DMS79 (cell line): ENCODE results near the gene HRH1.

Experiments used
- DNase-seq: peaks from one replicate; lab custom pipeline; 2025; lab: John Stamatoyannopoulos, UW

HRH1 gene

DNA sequence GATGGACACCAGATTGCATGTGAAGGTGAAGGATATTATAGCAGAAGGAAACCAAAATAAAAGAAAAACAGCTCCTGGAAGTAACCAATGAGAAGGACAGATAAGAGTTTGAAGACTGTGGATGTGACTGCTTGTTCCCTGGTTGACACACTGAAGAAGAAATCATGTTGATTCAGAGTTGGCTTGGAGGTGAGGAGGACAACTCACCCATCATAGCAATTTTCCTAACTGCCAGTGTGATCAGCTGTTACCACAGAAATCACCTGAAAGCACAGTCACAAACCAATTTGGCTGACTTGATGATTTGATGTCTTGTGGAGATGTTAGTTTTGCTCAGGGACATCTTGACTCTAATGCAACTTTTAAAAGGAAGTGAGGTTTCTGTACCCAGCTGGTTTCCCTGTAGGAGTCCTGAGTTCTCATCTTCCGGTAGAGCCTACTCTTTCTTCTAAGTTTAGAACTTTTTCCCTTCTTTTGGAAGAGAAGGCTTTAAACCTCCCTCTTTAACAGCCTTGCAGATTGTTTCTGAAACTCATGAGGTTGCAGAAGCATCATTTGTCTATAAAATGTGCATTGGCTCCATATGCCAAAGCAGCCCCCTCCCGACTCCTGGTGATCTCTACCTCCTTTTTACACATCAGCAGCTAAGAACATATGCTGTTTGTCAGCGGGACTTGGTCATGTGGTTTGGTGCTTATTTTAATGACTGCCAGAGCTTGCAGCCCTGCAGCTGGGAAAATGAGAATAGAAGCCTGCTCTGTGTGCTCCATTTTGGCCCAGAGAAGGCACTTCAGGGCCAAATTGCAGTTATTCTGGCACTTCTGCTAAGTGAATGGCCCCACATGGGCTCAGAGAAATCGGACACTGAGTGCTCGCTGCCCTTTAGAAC, 128.2 kb downstream of the HRH1 start:
- DNase-seq: no peak

DNA sequence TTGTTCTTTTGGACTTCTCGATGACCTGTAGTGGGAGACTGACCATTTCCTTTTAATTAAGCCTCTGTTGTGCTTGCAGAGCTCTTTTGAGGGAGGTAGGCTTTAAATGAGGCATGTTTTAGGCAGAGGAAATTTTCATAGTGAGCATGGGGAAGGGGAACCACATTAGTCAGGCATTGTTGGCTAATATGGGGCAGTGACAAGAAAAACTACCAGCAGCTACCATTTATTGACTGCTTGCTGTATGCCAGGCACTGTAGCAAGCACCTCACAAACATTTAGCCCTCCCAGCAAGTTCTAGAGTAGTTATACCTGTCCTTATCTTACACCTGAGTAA, 128.8 kb downstream of the HRH1 start:
- DNase-seq: no peak

GRCh38 chr3:11284011-11284410, 129.7 kb downstream of the HRH1 start:
- no peak for DNase-seq

GRCh38 chr3:11285471-11285870, 131.2 kb downstream of the HRH1 start:
- no peak for DNase-seq

DNA sequence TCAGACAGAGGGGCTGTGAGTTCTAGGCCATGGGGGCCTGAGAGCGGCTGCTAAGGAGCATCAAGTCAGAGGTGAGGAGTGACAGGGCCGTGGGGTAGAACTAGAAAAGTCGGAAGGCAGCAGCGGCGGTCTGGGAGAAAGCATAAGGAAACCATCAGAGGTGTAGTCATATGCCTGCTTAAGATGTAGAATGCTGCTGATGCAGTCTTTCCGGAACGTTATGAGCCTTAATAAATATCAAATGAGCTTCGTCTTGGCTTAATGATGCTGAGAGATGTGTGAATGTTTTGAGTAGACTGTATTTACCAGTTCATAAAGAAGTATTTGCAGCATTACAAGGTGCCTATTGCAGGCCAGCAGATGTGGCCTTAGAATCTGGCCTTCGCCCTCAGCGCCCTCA, 133.1 kb downstream of the HRH1 start:
- no peak for DNase-seq

- no peak for DNase-seq
These were observed 133.8 kb downstream of the HRH1 start for GRCh38 chr3:11288021-11288491.

DNA sequence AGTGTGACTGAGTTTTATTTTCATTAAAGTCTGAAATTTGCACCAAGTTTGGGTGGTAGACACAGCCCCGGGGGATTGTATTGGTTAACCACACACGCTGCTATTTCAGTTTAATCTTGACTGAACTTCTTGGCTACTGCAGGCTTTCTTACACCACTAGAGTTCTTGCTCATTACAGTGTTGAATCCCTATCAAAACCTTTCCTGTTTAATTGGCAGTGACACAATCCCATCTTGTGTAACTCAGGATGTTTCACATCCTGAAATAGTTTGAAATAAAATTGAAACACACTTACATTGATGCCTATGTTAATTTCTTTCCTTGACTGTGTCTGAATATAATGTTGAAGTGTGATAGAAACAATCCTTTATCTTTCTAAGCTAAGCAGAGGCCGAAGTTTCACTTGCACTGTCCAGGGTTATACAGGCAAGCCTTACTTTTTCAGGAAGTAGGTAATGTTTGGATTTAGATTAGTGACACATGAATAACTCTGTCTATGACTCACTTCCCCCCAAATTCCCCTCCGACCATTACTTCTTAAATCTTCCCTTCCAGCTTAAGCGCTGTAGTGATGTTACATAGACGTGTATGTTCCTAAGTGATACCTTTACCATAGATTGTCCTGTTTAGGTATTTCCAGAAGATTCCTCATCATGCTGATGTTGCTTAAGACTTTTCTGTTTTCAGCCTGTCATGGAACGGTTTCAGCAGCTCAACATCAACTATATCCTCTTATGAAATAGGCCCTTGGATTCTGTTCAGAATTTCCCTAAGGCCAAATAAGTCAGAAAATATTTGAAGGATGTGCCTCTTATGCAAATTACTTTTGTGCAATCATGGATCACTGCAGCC, 134.7 kb downstream of the HRH1 start:
- DNase-seq: no peak

DNA sequence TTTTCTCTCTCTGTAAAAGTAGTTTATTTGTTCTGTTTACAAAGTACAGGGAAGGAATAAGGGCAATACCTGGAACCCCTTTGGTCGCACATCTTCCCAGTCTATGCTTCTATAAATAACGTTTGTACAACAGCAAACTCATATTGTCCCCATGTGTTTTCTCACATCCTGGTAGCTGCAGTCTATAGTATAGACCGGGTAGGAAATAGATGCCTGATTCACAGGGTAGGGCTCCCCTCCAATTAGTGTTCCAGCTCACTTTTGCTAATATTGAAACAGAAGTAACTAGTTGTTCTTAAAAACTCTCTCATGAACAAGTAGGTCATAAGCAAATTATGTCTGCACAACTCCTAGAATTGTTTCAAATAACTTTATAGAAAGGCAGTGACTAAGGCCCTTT, 135.6 kb downstream of the HRH1 start:
- DNase-seq: no peak

DNA sequence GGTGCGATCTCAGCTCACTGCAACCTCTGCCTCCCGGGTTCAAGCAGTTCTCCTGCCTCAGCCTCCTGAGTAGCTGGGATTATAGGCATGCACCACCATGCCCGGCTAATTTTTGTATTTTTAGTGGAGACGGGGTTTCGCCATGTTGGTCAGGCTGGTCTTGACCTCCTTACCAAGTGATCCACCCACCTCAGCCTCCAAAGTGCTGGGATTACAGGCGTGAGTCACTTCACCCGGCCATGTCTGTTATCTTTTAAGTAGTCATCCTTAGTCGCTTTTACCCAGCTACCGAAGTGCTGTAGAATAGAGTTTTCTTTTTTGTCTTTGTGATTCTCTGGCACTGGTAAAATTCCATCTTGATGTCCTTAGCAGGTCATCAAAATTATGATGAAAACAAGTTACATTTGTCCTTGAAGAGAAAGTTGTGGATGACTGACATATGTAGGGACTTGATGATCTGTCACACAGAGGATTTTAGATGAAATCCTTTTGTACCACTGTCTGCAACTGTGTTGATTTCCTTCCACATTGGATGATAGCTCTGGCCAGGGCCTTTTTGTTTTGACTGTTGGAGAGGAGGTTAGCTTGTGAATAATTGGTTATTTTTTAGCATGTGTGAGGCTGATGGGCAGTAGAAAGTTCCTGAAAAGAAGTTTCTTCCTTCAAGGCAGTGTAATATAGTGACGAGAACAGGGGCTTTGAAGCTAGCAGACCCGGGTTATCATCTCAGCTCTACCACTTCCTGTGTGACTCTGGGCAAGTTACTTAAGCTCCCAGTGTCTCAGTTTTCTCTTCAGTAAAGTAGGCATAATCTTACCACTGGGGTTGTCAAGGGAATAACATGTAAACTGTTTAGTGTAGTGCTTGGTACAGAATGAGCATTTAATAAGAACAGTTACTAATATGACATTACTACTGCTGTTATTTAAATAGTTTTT, 136.7 kb downstream of the HRH1 start:
- no peak for DNase-seq

DNA sequence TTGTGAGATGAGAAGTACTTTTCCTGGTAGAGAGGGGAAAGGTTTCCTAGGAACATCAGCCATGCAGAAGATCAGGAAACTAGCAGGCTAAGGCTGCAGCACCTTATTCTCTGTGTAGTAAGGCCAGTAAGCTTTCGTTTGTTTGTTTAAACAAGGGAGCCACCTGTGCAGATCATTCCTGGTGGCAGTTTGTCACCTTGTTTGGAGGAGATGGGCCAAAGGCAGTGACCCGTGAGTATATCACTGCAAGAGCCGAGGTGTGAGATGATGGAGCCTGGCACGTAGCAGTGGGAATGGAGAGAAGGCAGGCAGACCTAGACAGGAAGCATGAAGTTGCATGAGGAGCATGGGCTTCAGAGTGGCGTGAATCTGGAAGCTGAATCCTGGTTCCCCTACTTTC, 137.5 kb downstream of the HRH1 start:
- DNase-seq: no peak

- no peak for DNase-seq
These were observed 142.8 kb downstream of the HRH1 start for GRCh38 chr3:11297126-11297525.

- no peak for DNase-seq
These were observed 146.7 kb downstream of the HRH1 start for GRCh38 chr3:11300970-11301369.

- DNase-seq: no peak
These were observed 148.2 kb downstream of the HRH1 start for GRCh38 chr3:11302444-11302843.

DNA sequence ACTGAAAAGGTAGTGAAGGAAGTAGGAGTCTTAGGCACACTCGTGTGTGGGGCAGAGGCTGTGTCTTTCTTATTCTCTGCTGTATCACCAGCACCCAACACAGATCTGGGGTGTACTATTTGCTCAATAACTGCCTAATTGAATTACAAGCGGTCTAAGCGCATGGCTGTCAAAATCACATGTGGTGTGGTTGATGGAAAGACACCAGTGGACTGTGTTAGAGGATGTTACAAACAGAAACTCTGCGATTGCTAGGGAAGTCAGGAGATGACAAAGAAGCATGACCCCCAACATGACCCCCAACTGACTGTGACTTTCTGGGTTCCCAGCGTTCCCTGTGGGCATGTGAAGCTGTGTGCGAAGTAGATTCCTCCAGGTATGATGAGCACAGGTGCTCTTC, 149.9 kb downstream of the HRH1 start:
- DNase-seq: no peak

DNA sequence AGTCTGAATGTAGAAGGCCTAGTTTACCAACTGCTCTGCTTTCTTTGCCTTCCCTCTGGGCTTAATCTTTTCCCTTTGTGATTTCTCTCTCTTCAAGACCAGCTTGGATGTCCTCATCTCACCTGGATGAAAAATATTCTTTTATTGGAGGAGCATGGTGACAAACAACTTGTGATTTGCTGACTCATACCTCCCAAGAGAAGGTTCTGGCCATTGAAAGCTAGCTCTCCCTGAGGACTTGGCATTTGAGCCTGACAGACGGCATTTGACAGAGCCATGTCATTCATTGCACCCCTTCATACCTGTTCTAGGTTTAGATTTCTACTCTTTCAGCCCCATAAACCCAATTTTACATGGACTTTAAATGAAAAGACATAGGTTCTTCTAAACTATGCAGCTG, 151.2 kb downstream of the HRH1 start:
- no peak for DNase-seq

DNA sequence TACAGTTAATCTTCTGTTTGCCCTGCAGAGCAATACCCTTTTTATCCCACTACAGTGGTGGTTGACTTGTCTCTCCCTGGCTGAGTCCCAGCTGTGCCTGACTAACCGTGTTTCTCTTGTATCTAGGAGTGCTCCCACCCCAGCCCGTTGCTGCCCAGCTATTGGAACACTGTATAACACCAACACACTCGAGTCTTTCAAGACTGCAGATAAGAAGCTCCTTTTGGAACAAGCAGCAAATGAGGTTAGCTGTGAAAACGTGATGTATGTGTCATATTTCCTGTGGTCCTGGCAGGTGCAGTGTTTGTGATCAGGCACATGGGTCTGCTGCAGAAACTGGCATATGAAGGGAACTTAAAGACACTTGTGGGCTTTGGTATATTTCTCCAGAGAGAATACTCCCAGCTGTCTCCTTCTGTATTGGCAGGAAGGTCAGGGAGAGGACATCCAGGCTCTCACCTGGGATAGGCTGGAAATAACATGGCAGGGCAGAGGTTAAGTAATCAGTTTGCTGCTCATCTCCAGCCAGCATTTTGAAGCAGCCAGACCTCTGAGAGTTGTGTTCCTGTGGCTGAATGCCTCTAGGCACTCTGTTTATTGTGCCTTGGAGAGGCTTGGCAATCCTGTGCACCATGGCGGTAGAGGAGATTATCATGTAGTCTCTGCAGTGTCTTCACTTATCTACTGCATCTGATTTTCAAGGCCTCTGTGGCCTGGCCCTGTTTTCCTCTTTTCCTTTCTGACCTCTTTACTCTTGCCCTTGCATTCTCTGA, 152.7 kb downstream of the HRH1 start:
- DNase-seq: no peak

DNA sequence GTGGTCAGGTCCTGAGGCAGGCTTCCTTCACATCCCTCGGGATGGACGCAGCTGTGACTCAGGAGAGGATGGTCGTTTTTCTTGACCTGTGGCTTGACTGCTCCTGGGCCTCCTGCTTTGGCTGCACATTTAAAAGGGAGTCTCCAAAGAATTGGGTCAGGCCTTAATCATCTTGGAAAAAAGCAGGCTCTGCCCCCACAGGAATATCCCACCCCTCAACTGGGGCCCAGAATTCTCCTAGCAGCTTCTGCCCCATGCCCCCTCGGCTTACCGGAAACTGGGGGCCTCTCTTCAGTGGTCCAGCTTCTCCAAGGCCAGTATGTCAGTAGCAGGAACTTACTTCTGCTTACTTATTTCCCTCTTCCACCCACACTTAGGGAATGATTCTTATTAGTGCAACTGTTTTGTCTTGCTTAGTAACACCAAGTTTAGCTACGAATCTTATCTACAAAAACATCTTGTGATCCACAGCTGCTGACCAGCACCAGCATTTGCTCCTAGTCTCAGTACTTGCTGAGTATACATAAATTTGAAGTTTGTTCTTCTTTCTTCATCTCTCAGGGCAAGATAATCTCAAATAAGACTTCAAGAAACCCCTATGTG, 153.6 kb downstream of the HRH1 start:
- no peak for DNase-seq

- DNase-seq: no peak
These were observed 156.0 kb downstream of the HRH1 start for GRCh38 chr3:11310258-11310657.

- DNase-seq: no peak
These were observed 157.9 kb downstream of the HRH1 start for GRCh38 chr3:11312166-11312565.
